Endothelial cell of umbilical vein (primary cell): Measurements from ENCODE around the gene TADA2A.

Experiments
- CTCF ChIP-seq, 2 donors: IDR thresholded peaks; 1 replicate in 1 of 2; 2 replicates in 1 of 2; pipeline ENCODE4 v1.5.1; 2011; ENCODE audit warnings: low read length in 2 of 2, mild to moderate bottlenecking in 2 of 2, moderate library complexity in 2 of 2, control low read depth in 1 of 2, inconsistent platforms in 1 of 2, low read depth in 1 of 2; ENCODE audit not compliant: insufficient read depth in 1 of 2; ENCODE audit errors: extremely low read depth in 1 of 2
- EZH2 ChIP-seq: IDR thresholded peaks from 2 replicates; pipeline ENCODE4 v1.6.1; 2012; ENCODE audit warnings: borderline replicate concordance, low read depth, mild to moderate bottlenecking, moderate library complexity, low read length, inconsistent platforms; ENCODE audit not compliant: severe bottlenecking
- JUN ChIP-seq: IDR thresholded peaks from 2 replicates; pipeline ENCODE4 v1.6.1; 2011; ENCODE audit warnings: borderline replicate concordance, low read depth; ENCODE audit not compliant: insufficient read length, insufficient read depth
- MAX ChIP-seq: IDR thresholded peaks from 2 replicates; pipeline ENCODE4 v1.6.1; 2011; ENCODE audit not compliant: insufficient read depth, insufficient read length
- POLR2A ChIP-seq: IDR thresholded peaks from 2 replicates; pipeline ENCODE4 v1.6.1; 2012; ENCODE audit warnings: low read depth, mild to moderate bottlenecking, control low read depth, low read length

GRCh38 chr17:37476431-37477120 lies 69.9 kb downstream of the TADA2A start:
- TF ChIP-seq EZH2 = no peak
- TF ChIP-seq POLR2A = no peak
- no peak for TF ChIP-seq CTCF (IDR thresholded peaks at IDR 0.05; ENCODE audit: extremely low read depth in 1 of 2, insufficient read depth in 1 of 2, low read depth in 1 of 2, low read length in 2 of 2)
- peak; percentile 86 for TF ChIP-seq JUN
- TF ChIP-seq MAX = no peak
